CD8-positive, alpha-beta memory T cell (primary cell): ENCODE data around the gene AGMO. TPM values are rescaled to one million over a fixed set of nuclear protein-coding genes. Genes with fewer than 3 reads are reported as not detected.

Experiments used
- CTCF ChIA-PET: fragments of 350-600 bp; sonication (Branson Sonifier 250); formaldehyde crosslinking; loops from one replicate; lab custom pipeline; 2021; ENCODE audit warnings: antibody characterized with exemption; lab: Charles Lee
- POLR2A ChIA-PET: fragments of 350-600 bp; sonication (Branson Sonifier 250); formaldehyde crosslinking; loops from one replicate; lab custom pipeline; 2021; ENCODE audit warnings: antibody characterized with exemption; lab: Charles Lee
- DNase-seq, 5 donors: peaks; one replicate each; pipeline versions ENCODE4 v3.0.0 to v3.0.0-alpha.2; 2020 to 2022; ENCODE audit warnings: mixed read lengths in 1 of 5
- H3K27ac ChIP-seq: one replicate; pipeline ENCODE4 v1.7.0; 2013; ENCODE audit warnings: low read depth, mild to moderate bottlenecking, low read length, moderate library complexity
- H3K27me3 ChIP-seq: 2 replicates; pipeline ENCODE4 v1.7.0; 2013; ENCODE audit warnings: low read length, mild to moderate bottlenecking; ENCODE audit not compliant: insufficient read depth, poor library complexity, severe bottlenecking
- H3K36me3 ChIP-seq: 2 replicates; pipeline ENCODE4 v1.7.0; 2013; ENCODE audit warnings: mild to moderate bottlenecking, low read length, moderate library complexity; ENCODE audit not compliant: insufficient read depth
- H3K4me1 ChIP-seq: 2 replicates; pipeline ENCODE4 v1.7.0; 2013; ENCODE audit warnings: mild to moderate bottlenecking, low read length, moderate library complexity; ENCODE audit not compliant: insufficient read depth
- H3K4me3 ChIP-seq: 2 replicates; pipeline ENCODE4 v1.7.0; 2013; ENCODE audit warnings: mild to moderate bottlenecking, low read length
- H3K9me3 ChIP-seq: 2 replicates; pipeline ENCODE4 v1.7.0; 2013; ENCODE audit warnings: mild to moderate bottlenecking, low read length
- H3K27ac Mint-ChIP-seq, 8 donors: one replicate each; pipeline ENCODE4 v1.8.0; 2020 to 2021; ENCODE audit warnings: mixed read lengths in 8 of 8, mild to moderate bottlenecking in 6 of 8, inconsistent platforms in 3 of 8, moderate library complexity in 3 of 8
- H3K27me3 Mint-ChIP-seq, 2 donors: one replicate each; pipeline ENCODE4 v1.8.0; 2020 to 2021; ENCODE audit warnings: mixed read lengths in 2 of 2, mild to moderate bottlenecking in 1 of 2, moderate library complexity in 1 of 2
- H3K36me3 Mint-ChIP-seq, 3 donors: one replicate each; pipeline ENCODE4 v1.8.0; 2020 to 2021; ENCODE audit warnings: mixed read lengths in 3 of 3, inconsistent platforms in 1 of 3, mild to moderate bottlenecking in 1 of 3
- H3K4me1 Mint-ChIP-seq, 3 donors: one replicate each; pipeline ENCODE4 v1.8.0; 2020 to 2021; ENCODE audit warnings: mixed read lengths in 3 of 3, inconsistent platforms in 1 of 3, mild to moderate bottlenecking in 1 of 3
- H3K4me3 Mint-ChIP-seq, 7 donors: one replicate each; pipeline ENCODE4 v1.8.0; 2020 to 2021; ENCODE audit warnings: mixed read lengths in 7 of 7, mild to moderate bottlenecking in 6 of 7, moderate library complexity in 4 of 7, inconsistent platforms in 2 of 7
- H3K9me3 Mint-ChIP-seq, 5 donors: one replicate each; pipeline ENCODE4 v1.8.0; 2020 to 2022; ENCODE audit warnings: mixed read lengths in 5 of 5, mild to moderate bottlenecking in 3 of 5, moderate library complexity in 2 of 5, inconsistent platforms in 1 of 5
- polyA plus RNA-seq: library from polyadenylated mRNA; unstranded; fragments of 300-500 nt; fragmentation: Illumina TruSeq; gene quantifications from one replicate; pipeline ENCODE4 v1.2.3, GENCODE V29; 2021
- total RNA-seq, 2 experiments: library from RNA; stranded (reverse); gene quantifications; one replicate each; pipeline ENCODE4 v1.2.3, GENCODE V29; 2021

The AGMO gene
- total and polyA plus RNA-seq, 3 experiments from 2014 or later, result not detected

- Histone ChIP-seq H3K4me1 (no peaks in the 10 kb centered on the region), H3K27ac (no peak overlapping the region), H3K9me3 (no peaks in the 10 kb centered on the region), H3K36me3 (no peaks in the 10 kb centered on the region), H3K4me3 (no peak overlapping the region), H3K27me3 (no peaks in the 10 kb centered on the region)
- Mint-ChIP-seq H3K27me3 (no peaks in the 10 kb centered on the region), H3K36me3 (no peaks in the 10 kb centered on the region), H3K4me1 (no peaks in the 10 kb centered on the region), H3K9me3 (peaks cover 0 to 16% (median 9%) of the 10 kb centered on the region in 5 donors), H3K4me3 (no peak overlapping the region), H3K27ac (no peak overlapping the region)
- CTCF ChIA-PET, result no interaction called here
- no peak for DNase-seq
- POLR2A ChIA-PET, result no interaction called here
Measured at GRCh38 chr7:15397922-15398760, 163.7 kb downstream of the AGMO start.

GRCh38 chr7:15397159-15397550 lies 164.7 kb downstream of the AGMO start:
- H3K4me1 ChIP-seq, result no peaks in the 10 kb centered on the region
- H3K4me3 Mint-ChIP-seq, result no peak overlapping the region
- peaks cover 0 to 14% (median 14%) of the 10 kb centered on the region in 5 donors for H3K9me3 Mint-ChIP-seq
- H3K4me1 Mint-ChIP-seq, result no peaks in the 10 kb centered on the region
- no peak overlapping the region for H3K4me3 ChIP-seq
- H3K27me3 ChIP-seq, result no peaks in the 10 kb centered on the region
- no peaks in the 10 kb centered on the region for H3K27me3 Mint-ChIP-seq
- DNase-seq, result no peak
- H3K36me3 ChIP-seq, result no peaks in the 10 kb centered on the region
- ChIA-PET POLR2A (no interaction called here), CTCF (no interaction called here)
- no peak overlapping the region for H3K27ac Mint-ChIP-seq
- no peaks in the 10 kb centered on the region for H3K36me3 Mint-ChIP-seq
- no peak overlapping the region for H3K27ac ChIP-seq
- H3K9me3 ChIP-seq, result no peaks in the 10 kb centered on the region

- CTCF ChIA-PET, result no interaction called here
- no peak overlapping the region for H3K4me3 ChIP-seq
- no peak for DNase-seq
- Mint-ChIP-seq H3K36me3 (no peaks in the 10 kb centered on the region), H3K4me1 (no peaks in the 10 kb centered on the region), H3K9me3 (peaks cover 0 to 14% (median 12%) of the 10 kb centered on the region in 5 donors), H3K27me3 (no peaks in the 10 kb centered on the region), H3K27ac (no peak overlapping the region), H3K4me3 (no peak overlapping the region)
- H3K36me3 ChIP-seq, result no peaks in the 10 kb centered on the region
- POLR2A ChIA-PET, result no interaction called here
- H3K4me1 ChIP-seq, result no peaks in the 10 kb centered on the region
- no peak overlapping the region for H3K27ac ChIP-seq
- no peaks in the 10 kb centered on the region for H3K27me3 ChIP-seq
- H3K9me3 ChIP-seq, result no peaks in the 10 kb centered on the region
Measured at GRCh38 chr7:15396210-15397158, 165.3 kb downstream of the AGMO start.

GRCh38 chr7:15389073-15389472 lies 172.7 kb downstream of the AGMO start:
- ChIA-PET CTCF (no interaction called here), POLR2A (no interaction called here)
- H3K4me3 Mint-ChIP-seq, result no peak overlapping the region
- H3K27ac Mint-ChIP-seq, result no peak overlapping the region
- H3K4me3 ChIP-seq, result no peak overlapping the region
- H3K9me3 ChIP-seq, result no peaks in the 10 kb centered on the region
- no peaks in the 10 kb centered on the region for H3K4me1 Mint-ChIP-seq
- H3K27ac ChIP-seq, result no peak overlapping the region
- no peaks in the 10 kb centered on the region for H3K36me3 Mint-ChIP-seq
- H3K27me3 Mint-ChIP-seq, result no peaks in the 10 kb centered on the region
- no peak for DNase-seq
- H3K4me1 ChIP-seq, result no peaks in the 10 kb centered on the region
- no peaks in the 10 kb centered on the region for H3K36me3 ChIP-seq
- no peaks in the 10 kb centered on the region for H3K27me3 ChIP-seq
- H3K9me3 Mint-ChIP-seq, result peaks cover 0 to 22% (median 12%) of the 10 kb centered on the region in 5 donors

- Mint-ChIP-seq H3K4me1 (no peaks in the 10 kb centered on the region), H3K4me3 (no peak overlapping the region), H3K27me3 (peaks cover 0 to 2% of the 10 kb centered on the region in 2 donors), H3K27ac (no peak overlapping the region), H3K9me3 (peaks cover 3 to 25% (median 4%) of the 10 kb centered on the region in 5 donors), H3K36me3 (no peaks in the 10 kb centered on the region)
- no peak for DNase-seq
- H3K9me3 ChIP-seq, result no peaks in the 10 kb centered on the region
- H3K27ac ChIP-seq, result no peak overlapping the region
- ChIA-PET CTCF (no interaction called here), POLR2A (no interaction called here)
- no peaks in the 10 kb centered on the region for H3K27me3 ChIP-seq
- no peaks in the 10 kb centered on the region for H3K4me1 ChIP-seq
- no peaks in the 10 kb centered on the region for H3K36me3 ChIP-seq
- no peak overlapping the region for H3K4me3 ChIP-seq
Measured at GRCh38 chr7:15378494-15379145, 183.2 kb downstream of the AGMO start.

GRCh38 chr7:15376600-15376999 lies 185.2 kb downstream of the AGMO start:
- H3K4me1 Mint-ChIP-seq, result no peaks in the 10 kb centered on the region
- no peak overlapping the region for H3K4me3 ChIP-seq
- peaks cover 3 to 22% (median 4%) of the 10 kb centered on the region in 5 donors for H3K9me3 Mint-ChIP-seq
- no peaks in the 10 kb centered on the region for H3K4me1 ChIP-seq
- no peaks in the 10 kb centered on the region for H3K36me3 ChIP-seq
- no peak overlapping the region for H3K27ac ChIP-seq
- ChIA-PET CTCF (no interaction called here), POLR2A (no interaction called here)
- no peak overlapping the region for H3K4me3 Mint-ChIP-seq
- no peak for DNase-seq
- peaks cover 0 to 2% of the 10 kb centered on the region in 2 donors for H3K27me3 Mint-ChIP-seq
- no peaks in the 10 kb centered on the region for H3K36me3 Mint-ChIP-seq
- H3K27me3 ChIP-seq, result no peaks in the 10 kb centered on the region
- no peak overlapping the region for H3K27ac Mint-ChIP-seq
- H3K9me3 ChIP-seq, result no peaks in the 10 kb centered on the region

GRCh38 chr7:15370441-15370840 lies 191.4 kb downstream of the AGMO start:
- no peak overlapping the region for H3K4me3 Mint-ChIP-seq
- H3K4me1 ChIP-seq, result no peaks in the 10 kb centered on the region
- H3K27ac ChIP-seq, result no peak overlapping the region
- H3K27ac Mint-ChIP-seq, result no peak overlapping the region
- CTCF ChIA-PET, result no interaction called here
- peaks cover 0 to 2% of the 10 kb centered on the region in 2 donors for H3K27me3 Mint-ChIP-seq
- peaks cover 0 to 7% (median 2%) of the 10 kb centered on the region in 5 donors for H3K9me3 Mint-ChIP-seq
- H3K4me1 Mint-ChIP-seq, result no peaks in the 10 kb centered on the region
- H3K36me3 ChIP-seq, result no peaks in the 10 kb centered on the region
- no peak for DNase-seq
- no peaks in the 10 kb centered on the region for H3K27me3 ChIP-seq
- H3K36me3 Mint-ChIP-seq, result no peaks in the 10 kb centered on the region
- H3K9me3 ChIP-seq, result no peaks in the 10 kb centered on the region
- POLR2A ChIA-PET, result no interaction called here
- no peak overlapping the region for H3K4me3 ChIP-seq
